Measurements from ENCODE around the gene CCND2. TPM values are rescaled to one million over a fixed set of nuclear protein-coding genes. Genes with fewer than 3 reads are reported as not detected.

The CCND2 gene
- polyA plus RNA-seq, 10 donors = 74.4 to 129 (median 100) TPM

DNA sequence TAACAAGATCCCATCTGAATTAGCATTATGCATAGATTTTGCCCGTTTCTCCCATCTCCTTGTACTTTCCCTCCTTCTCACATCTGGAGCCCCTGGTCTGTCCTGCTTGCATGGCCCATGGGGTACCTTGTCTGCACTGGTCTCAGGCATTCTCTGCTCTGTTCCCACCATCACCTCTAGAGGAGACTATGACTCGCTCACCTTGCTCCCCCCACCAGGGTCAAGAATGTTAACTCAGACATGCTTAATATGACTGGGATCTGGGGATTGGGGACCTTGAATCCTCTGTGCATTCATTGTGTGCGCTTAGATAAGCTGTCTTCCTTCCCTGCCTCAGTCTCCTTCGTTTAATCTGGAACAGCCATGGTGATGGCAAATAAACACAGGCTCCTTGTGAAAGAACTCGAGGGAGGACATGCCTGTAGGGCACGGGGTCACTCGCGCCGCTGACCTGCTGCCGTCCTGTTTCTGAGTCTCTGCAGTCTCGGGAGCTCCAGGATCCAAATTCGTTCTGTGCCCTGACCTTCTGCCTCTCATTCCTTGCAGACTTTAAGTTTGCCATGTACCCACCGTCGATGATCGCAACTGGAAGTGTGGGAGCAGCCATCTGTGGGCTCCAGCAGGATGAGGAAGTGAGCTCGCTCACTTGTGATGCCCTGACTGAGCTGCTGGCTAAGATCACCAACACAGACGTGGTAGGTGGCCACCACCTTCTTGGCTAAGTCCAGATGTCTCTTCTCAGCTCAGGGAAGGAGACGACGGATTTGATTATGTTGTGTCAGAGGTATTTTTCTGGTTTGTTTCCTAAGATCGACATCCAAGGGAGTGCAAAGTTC lies 15.0 kb downstream of the CCND2 start:
- no peak for DNase-seq

DNA sequence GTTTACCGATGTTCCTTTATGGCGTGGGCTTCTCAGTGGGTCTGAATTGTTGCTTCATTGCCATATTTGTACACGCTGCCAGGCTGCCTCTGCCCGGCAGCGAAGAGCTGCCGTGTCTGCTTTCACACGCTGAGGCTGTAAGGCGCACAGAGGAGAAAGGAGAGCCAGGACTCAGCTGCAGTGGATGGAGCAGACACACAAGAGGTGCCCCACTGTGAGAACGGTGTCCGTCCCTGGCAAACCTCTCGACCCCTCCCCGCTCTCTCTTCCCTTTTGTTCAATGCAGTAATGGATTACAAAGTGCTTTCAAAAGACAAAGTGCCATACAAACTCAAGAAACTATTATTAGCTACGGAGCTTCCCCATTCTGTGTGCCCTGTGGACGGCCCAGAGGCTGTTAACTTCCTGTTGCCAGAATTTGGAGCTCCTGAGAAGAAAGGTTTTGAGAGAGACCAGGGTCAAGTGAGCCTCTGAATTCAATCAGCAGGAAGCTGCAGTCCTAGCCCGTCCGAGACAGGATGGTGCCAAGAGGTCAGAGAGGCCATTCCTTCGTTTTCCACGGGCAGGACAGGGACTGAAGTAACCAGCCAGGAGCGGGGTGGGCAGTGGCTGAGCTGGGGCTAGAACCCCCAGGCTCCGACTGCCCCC lies 15.8 kb downstream of the CCND2 start:
- DNase-seq = no peak

DNA sequence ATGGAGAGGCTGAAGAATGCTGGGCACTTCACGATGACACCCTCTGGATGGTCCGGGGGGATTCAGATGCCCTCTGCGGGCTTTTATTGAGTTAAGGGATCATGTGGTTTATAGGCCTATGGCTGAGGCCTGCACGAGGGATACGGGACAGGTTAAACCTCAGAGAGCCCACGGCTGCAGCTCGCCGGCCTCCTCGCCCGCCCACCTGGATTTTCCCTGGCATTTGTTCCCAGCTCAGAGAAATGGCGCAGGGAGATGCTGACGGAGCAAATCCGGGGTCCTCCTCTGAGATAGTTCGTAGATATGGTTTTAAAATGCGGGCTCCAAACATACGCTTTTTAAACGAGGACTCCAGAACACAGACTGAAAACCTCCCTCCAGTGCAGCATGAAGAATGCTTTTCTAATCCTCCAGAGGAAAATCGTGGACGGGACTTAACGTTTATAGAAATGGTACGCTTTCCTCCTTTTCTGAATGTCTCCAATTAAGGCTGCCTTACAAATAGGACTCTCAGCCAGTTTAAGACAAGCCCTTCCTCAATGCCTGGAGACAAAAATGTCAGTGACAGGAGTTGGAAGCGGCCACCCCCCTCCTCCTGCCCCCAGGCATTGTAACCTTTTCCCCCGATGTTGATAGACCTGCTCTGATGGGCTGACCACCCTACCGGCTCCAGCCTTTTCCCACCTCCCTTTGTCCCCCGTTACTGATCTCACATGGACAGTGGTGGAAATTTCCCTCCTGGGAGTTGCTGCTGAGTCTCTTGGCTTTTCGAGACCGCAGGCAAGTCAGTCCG lies 16.6 kb downstream of the CCND2 start:
- no peak for DNase-seq

- DNase-seq = peak in 1 of 3 donors; percentile 69
Observed at GRCh38 chr12:4292341-4293073, 18.9 kb downstream of the CCND2 start.

DNA sequence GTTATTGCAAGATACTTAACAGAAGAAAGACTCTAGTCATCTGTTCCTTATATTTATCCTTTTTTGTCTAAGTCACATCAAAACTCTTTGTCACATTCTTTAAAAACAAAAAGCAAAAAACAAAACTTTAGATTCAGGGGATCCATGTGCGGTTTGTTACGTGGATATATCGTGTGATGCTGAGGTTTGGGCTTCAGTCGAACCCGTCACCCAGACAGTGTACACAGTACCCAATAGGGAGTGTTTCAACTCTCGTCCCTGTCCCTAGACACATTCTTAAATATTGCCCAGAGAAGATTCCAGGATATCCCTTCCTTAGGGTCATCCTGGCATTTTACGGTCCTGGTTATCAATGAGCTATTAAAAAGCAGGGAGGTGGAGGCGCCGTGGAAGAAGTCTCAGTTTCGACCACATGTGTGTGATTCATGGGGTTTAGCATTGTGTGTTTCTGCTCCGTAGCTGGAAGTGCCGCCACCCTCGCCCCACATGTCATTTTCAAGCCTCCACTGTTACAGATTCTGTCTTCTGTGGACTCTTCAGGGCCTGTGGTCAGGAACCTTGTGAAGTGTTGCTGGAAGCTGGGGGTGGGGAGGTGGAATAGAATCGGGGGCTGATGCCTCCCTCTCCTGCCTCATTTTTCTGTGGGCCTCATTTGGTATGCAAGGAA lies 19.9 kb downstream of the CCND2 start:
- no peak for DNase-seq

- DNase-seq = no peak
Observed at GRCh38 chr12:4293966-4294505, 20.5 kb downstream of the CCND2 start.

DNA sequence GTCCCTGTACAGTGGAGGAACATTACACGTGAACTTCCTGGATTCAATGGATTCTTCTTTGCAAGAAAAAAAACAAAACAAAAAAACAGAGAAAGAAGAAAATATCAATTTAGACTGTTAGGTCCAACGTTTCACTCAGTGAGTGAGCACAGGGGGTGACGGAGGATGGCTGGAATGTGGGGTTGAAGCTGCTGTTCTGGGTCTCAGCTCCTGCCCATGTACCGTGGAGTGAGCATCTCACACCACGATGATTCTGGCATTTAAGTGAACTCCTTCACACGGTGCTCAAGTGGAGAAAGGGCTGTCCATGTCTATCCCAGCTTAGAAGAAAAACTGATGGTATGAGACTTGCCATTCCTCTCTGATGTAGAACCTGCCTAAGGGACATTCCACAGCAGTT lies 23.2 kb downstream of the CCND2 start:
- no peak for DNase-seq

DNA sequence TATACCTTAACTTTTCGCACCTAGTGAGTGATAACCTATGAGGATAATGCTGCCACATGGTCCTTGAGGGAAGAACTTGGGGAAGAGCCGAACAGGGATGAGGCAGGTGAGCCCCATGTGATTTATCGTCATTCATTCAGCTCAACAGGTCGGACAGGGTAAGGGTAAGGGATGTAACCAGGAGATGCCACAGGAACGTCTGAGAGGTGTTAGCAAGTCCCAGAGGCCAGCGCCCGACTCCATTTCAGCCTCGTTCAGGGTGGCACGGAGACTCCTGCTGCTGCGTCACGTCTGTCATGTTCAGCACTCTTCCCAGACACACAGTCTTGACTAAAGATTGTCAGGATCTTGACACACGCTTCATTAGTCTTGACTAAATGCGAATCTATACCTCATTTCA lies 24.1 kb downstream of the CCND2 start:
- no peak for DNase-seq

DNA sequence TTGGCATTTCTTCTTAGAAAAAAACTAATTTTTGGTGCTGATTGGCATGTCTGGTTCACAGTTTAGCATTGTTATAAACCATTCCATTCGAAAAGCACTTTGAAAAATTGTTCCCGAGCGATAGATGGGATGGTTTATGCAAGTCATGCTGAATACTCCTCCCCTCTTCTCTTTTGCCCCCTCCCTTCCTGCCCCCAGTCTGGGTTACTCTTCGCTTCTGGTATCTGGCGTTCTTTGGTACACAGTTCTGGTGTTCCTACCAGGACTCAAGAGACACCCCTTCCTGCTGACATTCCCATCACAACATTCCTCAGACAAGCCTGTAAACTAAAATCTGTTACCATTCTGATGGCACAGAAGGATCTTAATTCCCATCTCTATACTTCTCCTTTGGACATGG lies 27.3 kb downstream of the CCND2 start:
- DNase-seq = no peak

- no peak for DNase-seq
Observed at GRCh38 chr12:4301932-4302501, 28.5 kb downstream of the CCND2 start.

DNA sequence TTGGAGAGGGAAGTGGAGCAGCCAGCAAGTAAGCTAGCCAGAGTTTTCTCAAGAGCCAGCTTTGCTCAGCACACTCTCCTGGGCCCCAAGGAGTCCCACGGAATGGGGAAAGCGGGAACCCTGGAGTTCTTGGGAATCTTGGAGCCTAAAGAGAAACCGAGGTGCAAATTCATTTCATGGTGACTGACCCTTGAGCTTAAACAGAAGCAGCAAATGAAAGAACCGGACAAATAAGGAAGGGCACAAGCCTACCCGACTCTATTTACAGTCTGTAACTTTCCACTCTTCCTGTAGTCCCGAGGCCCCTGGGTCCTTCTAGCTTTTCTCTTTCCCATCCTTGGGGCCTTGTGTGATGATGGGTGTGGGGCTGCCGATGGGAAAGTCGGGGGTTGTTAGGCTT lies 29.3 kb downstream of the CCND2 start:
- DNase-seq = no peak

- no peak for DNase-seq
Observed at GRCh38 chr12:4303750-4304149, 30.2 kb downstream of the CCND2 start.

DNA sequence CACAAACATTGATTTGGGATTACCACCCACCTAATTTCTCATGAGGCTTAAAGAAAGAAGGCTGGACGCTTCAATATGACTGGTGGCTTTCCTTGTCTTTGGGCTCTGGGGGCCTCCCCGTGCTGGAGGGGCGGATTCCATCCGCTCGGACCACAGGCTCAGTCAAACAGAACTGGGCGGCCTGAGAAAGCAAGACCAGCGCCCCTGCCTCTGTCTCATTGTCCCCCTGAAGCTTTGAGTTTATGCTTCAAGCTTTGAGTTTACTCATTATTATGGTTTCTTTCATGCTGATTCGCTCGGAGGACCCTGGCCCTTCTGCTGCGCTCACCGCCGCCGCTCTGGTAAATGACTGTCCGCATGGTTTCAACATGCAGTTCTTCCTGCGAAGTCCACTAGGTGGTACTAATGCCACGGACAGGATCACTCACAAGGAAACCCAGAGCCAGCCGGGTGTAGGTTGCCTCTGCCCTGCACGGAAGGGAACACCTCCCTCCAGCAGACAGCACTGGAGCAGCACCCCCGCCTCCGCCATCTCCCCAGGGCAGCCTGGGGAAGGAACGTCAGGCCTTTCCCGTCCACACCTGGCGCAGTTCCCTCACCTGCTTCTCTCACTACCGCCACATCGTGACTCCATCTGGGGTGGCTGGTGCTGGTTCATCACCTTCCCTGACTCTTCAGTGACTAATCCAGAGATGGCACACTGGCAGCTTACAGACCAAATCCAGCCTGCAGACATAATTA lies 34.2 kb downstream of the CCND2 start:
- peak; percentile 47 to 81 (median 67) for DNase-seq

GRCh38 chr12:4308334-4308950 lies 34.9 kb downstream of the CCND2 start:
- no peak for DNase-seq

DNA sequence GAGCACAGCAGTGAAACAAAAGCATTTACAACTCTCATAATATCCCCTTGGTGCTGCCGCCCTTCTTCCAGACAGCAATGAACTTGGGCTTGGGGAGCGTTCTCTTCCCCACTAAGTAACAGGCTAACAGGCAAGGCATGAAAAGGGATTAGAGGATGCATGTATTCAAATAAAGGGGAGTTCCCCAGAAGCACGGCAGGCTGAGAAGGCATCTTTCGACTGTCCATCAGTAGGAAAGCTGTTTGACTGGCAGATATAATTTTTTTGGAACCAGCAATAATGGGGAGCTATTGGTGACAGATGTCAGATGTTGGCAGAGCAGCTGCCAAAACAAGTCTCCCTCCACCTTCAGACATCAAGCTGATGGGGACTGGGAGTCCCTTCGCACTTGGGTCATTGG lies 38.2 kb downstream of the CCND2 start:
- DNase-seq = no peak

DNA sequence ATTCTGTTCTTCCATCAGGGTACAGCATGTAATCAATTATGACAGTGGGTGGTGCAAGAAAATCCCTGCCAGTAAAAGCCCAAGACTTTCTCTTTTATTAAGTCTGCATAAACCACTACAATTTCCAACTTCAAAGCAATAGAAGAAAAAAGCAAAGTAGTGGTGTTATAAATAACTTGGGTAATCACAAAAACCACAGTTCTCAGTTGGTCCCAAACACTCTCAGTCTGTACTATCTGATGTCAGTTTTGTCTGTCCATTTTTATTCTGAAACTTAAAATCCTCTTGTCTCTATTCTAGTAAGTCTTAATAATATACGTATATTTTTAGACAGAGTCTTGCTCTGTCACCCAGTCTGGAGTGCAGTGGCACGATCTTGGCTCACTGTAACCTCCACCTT lies 38.7 kb downstream of the CCND2 start:
- DNase-seq = no peak

- DNase-seq = no peak
Observed at GRCh38 chr12:4320497-4320852, 46.9 kb downstream of the CCND2 start.

- DNase-seq = peak; percentile 95 to 97 (median 96)
Observed at GRCh38 chr12:4320853-4321701, 47.5 kb downstream of the CCND2 start, which contains the start of gene TIGAR. TSS of gene TIGAR (plus strand) at chr12:4321213. CDS start at chr12:4321272, 59 bp downstream.

Measured in muscle of back (tissue), 11 donors.